ENCODE measurements around the gene GABRR1. TPM values are rescaled to one million over a fixed set of nuclear protein-coding genes. Genes with fewer than 3 reads are reported as not detected.

The GABRR1 gene
- total RNA-seq, 1 donor from 2014 or later = not detected

GRCh38 chr6:89140347-89141156 is 76.6 kb downstream of the GABRR1 start:
- H3K4me3 ChIP-seq (ENCODE audit: low read depth, low read length) = no peak overlapping the region
- no peak for DNase-seq (ENCODE audit: low read depth)
- TF ChIP-seq CTCF (conservative IDR thresholded peaks at IDR 0.05; ENCODE audit: low read depth, low read length) = no peak

GRCh38 chr6:89139509-89140346 is 77.4 kb downstream of the GABRR1 start:
- no peak for DNase-seq (ENCODE audit: low read depth)
- no peak for TF ChIP-seq CTCF (conservative IDR thresholded peaks at IDR 0.05; ENCODE audit: low read depth, low read length)

GRCh38 chr6:89138173-89138572 is 79.0 kb downstream of the GABRR1 start:
- no peak overlapping the region for H3K4me3 ChIP-seq (ENCODE audit: low read depth, low read length)
- no peak for TF ChIP-seq CTCF (conservative IDR thresholded peaks at IDR 0.05; ENCODE audit: low read depth, low read length)
- DNase-seq (ENCODE audit: low read depth) = no peak

More at GRCh38 chr6:89139509-89140346, 77.4 kb downstream of the GABRR1 start:
- no peak overlapping the region for H3K4me3 ChIP-seq (ENCODE audit: low read depth, low read length)

- no peak overlapping the region for H3K4me3 ChIP-seq (ENCODE audit: low read depth, low read length)
- TF ChIP-seq CTCF (conservative IDR thresholded peaks at IDR 0.05; ENCODE audit: low read depth, low read length) = no peak
- no peak for DNase-seq (ENCODE audit: low read depth)
These were observed 82.4 kb downstream of the GABRR1 start for GRCh38 chr6:89134723-89135122.

DNA sequence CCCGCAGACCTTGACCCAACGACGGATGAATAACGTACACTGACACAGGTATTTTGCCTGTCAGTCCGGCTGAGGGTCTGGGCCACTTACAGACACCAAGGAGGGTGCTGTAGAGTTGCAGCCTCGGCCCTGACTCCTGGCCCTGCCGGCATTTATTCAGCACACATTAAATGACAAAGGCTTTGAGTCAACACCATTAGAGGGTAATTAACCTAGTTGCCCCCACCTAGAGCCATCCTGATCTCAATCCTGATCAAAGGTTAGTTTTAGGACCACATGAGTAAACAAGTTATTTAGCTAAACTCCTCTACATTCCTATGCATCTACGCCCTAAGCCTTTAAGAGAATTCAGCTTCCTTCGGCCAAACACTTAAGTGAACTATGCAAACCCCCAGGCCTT is 83.2 kb downstream of the GABRR1 start:
- H3K4me3 ChIP-seq (ENCODE audit: low read depth, low read length) = no peak overlapping the region
- no peak for TF ChIP-seq CTCF (conservative IDR thresholded peaks at IDR 0.05; ENCODE audit: low read depth, low read length)
- DNase-seq (ENCODE audit: low read depth) = no peak

- DNase-seq (ENCODE audit: low read depth) = no peak
- TF ChIP-seq CTCF (conservative IDR thresholded peaks at IDR 0.05; ENCODE audit: low read depth, low read length) = no peak
- no peak overlapping the region for H3K4me3 ChIP-seq (ENCODE audit: low read depth, low read length)
These were observed 85.1 kb downstream of the GABRR1 start for GRCh38 chr6:89132057-89132456.
